GM21717 (cell line): ENCODE measurements around the gene USP13.
"Not testable (repeated sequence)": the region's sequence is repeated elsewhere in the genome, so short reads cannot be mapped to it uniquely, and the experiment has no call there.

ENCODE experiments used
- ATAC-seq: cut with Tn5 transposase; IDR thresholded peaks from one replicate; pipeline ENCODE4 v1.9.1; 2021; ENCODE audit warnings: mild to moderate bottlenecking, moderate library complexity; ENCODE audit not compliant: unreplicated experiment

Gene USP13

DNA sequence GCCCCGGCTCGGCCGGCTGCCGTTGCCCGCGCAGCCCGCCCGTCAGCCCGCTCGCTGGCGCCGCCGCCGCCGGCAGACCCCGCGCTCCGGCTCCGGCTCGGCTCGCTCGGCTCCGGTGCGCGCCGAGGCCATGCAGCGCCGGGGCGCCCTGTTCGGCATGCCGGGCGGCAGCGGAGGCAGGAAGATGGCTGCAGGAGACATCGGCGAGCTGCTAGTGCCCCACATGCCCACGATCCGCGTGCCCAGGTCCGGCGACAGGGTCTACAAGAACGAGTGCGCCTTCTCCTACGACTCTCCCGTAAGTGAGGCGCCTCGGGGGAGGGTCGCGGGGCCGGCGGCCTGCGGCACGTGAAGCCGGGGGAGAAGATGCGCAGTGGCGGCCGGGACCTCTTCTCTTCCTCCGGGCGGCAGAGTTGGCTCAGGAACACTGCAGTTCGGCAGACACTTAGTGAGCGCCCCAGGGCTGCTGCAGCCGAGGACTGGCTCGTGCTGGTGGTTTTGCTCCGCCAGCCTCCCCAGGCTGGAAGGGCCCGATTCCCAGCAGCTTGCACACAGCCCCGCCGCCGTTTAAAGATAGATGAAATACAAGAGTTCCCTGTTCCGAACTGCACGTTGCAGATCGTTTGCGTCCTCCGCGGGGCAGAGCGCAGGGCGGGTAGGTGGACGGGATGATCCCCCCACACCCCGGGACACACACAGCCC is 407 bp downstream of the USP13 start:
- peak; percentile 66 for ATAC-seq

DNA sequence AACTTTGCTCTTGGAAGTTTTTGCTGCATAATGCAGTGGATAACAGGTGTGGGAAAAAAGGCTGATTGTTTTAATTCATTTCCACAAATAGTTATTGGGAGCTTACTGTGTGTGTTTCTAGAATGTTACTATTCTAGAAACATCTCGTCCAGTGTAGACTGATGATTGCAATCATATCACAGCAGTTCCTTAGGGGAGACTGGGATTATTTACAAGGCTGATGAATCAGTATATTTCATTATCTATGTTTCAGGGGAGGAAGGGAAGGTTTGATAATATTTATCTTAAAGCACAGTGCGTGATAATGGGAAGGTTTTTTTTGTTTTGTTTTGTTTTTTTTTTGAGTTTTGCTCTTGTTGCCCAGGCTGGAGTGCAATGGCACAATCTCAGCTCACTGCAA is 2.4 kb downstream of the USP13 start:
- ATAC-seq = no peak

DNA sequence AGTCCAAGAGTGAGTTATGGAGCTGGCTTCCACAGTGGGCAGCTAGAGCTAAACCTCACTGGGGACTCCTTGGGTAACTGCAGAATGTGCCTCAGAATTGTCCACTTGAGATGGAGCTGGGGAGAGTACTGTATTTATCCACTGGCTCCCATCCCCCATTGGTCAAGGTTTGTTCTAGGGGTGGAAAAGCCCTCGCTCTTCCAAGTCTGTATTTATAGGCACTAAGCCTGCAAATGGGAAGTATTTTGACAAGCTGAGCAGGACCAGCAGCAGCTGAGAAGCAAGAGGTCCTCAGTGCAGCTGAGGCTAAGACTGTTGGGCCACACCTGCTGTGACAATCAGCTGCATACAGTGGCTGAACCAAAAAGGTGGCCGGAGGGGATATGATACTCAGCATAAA is 5.8 kb downstream of the USP13 start:
- no peak for ATAC-seq

DNA sequence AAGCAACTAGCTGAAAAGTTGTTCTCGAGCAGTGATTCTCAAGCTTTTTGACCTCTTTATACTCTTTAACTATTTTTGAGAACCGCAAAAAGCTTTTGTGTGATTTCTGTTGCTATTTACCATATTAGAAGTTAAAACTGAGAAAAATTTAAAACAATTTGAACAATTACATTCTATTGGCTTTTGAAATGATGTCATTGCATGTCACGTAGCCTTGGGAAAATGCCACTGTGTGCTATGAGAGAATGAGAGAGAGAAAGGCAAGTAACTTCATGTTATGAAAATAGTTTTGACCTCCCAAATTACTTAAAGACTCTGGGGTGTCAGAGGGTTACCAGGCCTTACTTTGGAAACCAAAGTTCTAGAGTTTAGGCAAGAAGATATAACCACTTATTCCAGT is 8.0 kb downstream of the USP13 start:
- ATAC-seq = no peak

DNA sequence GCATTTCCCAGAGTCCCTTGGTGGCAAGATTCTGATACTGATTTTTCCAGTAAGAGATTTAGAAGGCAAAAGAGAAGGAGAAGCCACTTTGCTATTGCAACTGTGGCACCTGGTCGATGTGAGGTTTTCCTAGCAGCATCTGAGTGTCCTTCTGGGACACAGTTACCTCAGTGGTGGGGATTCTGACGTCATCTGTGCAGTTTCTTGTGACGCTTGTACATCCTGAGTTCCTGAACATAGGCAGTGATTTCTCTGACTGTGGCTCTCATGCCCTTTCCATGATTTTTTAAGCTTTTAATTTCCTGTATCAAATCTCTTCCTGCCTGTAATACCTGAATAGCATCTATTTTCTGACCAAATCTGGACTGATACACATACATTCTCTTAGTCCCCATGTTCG is 8.9 kb downstream of the USP13 start:
- no peak for ATAC-seq

DNA sequence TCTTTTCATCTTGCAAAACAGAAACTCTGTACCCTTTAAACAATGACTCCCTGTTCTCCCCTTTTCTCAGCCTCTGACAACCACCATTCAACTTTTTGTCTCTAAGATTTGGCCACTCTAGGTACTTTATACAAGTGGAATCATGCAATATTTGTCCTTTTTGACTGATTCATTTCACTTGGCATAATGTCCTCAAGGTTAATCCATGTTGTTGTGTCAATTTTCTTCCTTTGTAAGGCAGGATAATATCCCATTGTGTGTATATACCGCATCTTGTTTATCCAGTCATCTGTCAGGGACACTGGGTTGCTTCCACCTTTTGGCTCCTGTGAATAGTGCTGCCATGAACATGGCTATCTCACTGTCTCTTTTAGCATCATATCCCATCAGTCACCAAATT is 10.3 kb downstream of the USP13 start:
- ATAC-seq = no peak

DNA sequence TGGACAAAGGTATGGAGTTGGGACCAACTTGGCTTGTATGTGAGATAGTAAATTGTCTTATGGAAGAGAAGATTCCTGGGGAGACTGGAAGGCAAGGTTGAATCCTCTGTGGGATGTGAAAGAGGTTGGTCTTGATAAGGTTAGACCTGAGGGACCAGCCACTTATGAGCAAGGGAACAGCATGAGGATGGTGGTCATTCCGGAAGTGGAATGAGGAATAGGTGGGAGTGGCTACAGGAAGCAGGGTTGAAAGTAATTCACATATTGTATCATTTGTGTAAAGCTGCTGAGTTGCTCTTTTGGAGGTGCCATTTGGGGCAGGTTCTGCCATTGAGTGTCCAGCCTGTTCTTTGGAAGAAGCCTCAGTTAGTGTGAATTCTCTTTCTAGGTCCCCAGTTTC is 13.2 kb downstream of the USP13 start:
- ATAC-seq = no peak

DNA sequence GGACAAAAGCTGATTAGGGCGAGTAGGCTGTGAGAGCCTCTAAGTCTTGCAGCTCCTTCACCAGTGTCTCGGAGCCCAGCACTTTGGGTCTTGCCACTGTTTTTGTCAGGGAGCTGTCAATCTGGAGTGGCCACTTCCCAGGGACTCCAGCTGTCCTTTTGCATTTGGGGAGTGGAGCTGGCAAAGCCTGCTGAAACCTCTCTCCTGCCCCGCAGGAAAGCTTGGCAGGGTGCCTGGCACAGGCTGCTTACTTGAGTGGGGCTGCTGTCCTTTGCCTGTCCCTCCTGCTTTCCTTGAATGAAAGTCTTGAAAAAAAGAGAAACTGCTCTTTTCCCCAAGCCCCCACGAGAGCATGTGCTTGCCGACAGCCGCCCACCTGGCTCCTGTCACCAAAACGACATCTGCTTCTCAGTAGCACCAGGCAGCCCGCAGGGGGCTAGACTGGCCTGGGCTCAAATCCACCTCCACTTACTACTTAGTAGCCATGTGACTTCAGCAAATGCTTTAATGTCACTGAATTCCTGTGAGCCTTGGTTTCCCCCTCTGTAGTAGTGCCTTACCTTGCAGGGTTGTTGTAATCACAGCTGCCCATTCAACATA is 13.7 kb downstream of the USP13 start:
- ATAC-seq = no peak

DNA sequence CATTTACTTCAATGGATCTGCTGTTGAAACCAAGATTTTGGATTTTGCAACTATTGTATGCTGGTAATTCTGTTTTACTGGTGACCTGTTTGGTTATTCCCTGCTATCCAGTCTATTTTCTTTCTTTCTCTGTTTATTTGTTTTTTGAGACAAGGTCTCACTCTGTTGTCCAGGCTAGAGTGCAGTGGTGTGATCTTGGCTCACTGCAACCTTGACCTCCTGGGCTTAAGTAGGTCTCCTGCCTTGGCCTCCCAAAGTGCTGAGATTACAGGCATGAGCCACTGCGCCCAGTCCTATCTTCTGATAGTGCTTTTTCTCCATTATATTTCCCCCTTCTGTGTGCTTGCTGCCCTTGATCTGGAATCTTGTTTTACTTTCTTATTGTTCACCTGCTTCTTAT is 15.6 kb downstream of the USP13 start:
- ATAC-seq = no peak

DNA sequence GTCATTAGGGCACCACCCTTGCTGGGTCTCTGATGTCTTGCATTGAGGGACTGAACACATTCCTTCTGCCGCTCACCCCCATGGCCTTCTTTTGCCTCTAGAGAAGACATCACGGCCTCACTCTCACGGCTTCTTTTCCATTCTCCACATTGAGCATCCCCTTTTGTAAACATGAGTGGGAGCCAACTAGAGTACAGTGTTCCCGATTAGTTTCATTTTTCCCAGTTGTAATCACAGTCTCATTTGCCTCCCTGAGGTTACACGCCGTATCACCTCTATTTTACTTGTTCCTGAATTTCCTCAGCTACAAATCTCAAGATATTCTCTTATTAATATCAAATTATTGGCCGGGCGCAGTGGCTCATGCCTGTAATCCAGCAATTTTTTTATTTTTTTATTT is 17.5 kb downstream of the USP13 start:
- no peak for ATAC-seq

DNA sequence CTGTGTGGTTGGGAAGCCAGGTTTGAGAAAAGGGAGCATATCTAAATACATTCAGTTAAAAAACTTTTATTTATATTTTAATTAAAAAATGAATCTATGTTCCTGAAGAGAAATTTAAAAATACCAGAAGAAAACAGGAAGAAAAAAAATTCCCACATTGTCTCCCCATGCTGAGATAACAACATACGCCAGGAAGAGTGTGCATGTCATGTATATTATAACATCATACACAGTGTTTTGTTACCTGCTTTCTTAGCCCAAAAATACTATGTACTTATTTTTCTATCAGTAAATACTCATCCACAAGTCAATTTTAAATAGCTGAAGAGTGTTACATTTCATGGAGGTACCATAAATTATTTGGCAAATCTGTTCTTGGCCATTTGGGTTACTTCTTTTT is 18.5 kb downstream of the USP13 start:
- ATAC-seq = no peak

DNA sequence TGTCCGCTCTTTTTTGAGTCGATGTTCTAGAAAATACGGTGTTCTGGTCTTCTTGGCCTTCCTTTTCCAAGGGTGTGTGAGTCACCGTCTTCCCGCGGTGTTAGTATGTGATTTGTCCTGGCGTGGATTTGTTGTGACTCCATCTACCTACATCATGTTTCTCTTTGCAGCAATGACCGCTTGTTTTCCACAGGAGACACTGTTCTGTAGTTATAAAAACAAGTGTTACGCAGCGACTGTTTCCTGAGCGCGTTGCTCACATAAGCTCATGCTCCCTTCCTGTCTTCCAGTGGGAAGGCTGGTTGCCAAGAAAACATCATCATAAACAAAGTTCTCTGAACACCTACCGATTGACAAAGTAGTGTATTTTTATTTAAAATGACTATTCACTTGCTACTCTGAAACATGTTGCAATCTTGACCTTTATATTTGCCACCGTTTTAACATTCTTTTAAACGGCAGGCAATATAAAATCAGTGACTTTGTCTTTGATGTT is 19.0 kb downstream of the USP13 start:
- no peak for ATAC-seq

DNA sequence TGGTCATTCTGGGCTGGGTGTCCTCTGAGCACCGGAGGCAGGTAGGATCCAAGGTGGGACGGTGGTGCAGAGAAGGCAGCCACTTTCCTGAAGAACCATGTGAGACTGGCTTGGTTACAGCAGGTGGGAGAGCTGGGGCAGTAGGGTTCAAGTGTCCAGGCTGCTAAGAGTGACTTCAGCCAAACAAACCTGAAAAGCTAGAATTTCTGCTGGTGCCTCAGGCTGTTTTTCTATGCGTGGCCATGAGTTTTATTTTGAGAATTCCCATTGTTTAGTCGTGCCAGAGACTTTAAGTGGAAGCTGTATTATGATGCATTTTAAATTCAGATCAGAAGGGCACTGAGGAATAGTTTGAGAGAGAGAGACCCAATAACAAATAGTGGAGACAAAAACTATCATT is 20.1 kb downstream of the USP13 start:
- ATAC-seq = no peak

DNA sequence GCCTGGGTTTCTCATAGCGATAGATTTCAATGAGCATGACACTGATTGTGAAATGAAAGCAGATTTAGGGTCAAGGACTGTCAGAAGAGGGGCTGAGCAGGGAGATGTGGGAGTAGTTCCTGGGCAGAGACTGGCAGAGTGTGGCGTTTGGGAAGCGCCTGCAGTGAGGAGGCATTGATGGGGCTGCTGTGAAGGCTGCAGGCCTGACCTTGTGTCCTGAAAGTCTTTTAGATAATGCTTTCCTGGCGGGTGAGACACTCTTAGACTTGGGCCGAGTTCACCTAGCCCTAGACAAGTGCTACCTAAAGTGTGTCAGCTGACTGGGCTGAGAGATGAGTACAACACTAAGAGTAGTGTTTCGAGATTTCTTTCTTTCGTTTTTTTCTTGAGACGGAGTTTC is 20.7 kb downstream of the USP13 start:
- ATAC-seq = no peak

DNA sequence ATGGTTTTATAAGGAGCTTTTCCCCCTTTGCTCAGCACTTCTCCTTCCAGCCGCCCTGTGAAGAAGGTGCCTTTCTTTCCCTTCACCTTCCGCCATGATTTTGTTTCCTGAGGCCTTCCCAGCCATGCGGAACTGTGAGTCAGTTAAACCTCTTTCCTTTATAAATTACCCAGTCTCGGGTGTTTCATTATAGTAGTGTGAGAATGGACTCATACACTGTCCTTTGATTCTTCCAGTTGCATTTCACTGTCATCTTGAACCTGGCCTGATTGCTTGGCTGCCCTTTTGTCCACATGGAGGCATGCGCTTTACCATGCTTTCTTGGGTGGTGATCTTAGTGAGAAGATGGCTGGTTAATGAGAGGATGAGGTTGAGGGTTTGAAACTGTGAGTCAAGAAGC is 23.2 kb downstream of the USP13 start:
- ATAC-seq = no peak

DNA sequence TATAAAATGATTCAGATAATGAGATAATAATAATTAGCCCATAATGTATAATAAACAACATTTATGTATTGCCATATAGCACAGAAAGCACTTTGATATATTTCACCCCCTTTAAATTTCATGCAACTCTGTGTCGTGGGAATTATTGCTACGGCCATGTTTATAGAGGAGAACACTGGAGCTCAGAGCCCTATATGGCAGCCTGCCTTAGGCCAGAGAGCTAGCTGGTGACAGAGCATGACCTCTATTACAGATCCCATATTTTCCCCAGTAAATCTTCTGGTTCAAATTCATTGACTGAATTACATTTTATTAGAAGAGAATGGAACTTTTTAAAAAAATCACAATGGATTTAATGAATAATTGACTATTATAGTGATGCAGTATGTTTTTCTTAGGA is 25.0 kb downstream of the USP13 start:
- no peak for ATAC-seq

DNA sequence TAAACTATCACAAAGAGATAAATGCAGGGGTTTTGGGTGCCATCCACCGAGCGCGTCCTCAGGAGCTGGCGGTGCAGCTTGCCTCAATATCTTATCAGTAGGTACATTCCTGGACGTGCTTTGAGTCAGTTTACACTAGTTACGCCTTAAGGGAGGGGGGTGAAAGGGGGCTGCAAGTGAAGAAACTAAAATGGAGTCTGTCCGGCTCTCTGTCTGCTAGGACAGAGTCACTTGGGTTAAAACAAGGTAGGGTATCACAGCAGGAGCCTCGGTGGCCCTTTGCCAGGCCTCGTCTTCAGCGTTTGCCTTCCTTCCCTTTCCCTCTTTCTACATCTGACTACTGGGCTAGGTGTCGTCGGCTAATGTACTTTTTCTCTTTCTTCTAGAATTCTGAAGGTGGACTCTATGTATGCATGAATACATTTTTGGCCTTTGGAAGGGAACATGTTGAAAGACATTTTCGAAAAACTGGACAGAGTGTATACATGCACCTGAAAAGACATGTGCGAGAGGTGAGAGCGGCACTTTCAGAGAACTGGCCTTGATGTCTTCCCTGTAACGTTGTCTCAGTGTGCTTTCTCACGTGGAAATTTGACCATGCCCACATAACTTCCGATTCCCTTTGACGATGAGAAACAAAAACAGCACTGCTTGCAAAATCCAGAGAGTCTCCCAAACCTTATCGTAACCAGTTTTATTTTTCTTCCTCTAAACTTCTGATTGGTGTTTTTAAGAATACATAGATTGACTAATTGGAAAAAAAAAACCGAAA is 28.8 kb downstream of the USP13 start:
- no peak for ATAC-seq

DNA sequence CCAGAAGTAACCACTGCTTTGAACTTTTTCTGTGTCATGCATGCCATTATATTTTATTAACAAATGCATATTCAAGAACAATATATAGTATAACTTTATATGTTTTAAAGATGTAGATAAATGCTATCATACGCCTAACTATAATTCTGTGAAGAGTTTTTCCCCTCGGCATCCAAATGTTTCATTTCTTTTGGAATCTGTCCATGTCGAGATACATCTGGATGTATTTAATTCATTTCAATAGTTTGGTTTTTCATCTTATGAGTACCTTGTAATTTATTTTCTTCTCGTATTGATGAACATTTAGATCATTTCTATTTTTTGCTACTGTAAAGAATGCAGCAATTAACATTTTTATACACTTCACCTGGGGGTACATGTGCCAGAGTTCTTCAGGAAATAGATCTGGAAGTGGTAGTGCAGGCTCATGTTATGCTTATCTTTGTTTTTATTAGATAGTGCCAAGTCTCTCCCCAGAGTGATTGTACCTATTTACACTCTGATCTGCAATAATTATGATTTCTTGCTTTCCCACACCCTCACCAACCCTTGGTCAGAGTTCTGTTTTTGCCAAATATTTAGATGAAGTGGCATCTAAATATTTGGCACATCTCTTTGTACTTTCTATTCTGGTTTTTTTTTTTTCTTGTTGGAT is 29.7 kb downstream of the USP13 start:
- ATAC-seq = no peak

DNA sequence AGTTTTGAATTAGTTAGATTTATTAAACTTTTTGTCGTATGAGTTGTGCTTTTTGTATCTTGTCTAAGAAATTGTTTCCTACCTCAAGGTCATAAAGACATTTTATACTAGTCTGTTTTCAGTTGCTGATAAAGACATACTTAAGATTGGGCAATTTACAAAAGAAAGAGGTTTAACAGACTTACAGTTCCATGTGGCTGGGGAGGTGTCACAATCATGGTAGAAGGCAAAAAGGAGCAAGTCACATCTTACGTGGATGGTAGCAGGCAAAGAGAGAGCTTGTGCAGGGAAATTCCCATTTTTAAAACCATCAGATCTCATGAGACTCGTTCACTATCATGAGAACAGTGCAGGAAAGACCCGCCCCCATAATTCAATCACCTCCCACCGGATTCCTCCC is 30.4 kb downstream of the USP13 start:
- ATAC-seq = not testable (repeated sequence)

DNA sequence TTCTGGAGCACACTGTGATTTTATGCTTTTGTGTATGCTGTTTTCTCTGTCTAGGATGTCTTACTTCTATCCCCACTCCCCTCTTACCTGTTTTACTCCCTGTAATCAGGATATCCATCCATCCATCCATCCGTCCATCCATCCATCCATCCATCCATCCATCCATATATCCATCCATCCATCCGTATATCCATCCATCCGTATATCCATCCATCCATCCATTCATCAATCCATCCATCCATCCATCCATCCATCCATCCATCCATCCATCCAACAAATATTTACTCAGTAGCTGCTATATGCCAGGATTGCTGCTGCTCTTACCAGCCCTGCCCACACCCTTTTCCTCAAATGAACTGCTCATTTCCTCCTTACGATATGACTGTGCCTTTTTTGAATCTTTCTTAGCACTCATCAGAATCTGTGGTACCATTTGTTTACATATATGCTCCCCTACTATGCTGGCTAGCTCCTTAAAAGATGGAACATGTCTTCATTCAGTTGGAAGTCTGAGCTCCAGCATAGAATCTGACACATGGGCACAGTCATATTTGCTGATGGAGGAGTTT is 35.2 kb downstream of the USP13 start:
- ATAC-seq = no peak

DNA sequence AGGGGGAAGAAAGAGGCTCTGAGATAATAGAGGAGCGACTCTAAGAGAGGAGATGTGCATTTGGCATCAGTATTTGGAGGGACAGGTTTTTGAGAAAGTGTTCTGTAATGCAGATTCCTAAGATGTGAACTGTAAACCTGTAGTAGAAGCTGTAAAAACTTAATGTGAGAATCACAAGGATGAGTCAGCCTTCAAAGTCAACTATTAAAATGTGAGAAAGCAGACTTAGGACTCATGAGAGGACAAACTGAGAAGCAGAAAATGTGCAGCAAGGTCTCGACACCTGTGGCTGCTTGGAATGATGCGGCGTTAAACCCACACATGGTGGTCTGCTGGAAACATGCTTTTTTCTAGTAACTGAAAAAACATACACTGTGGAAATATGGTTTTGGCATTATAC is 36.0 kb downstream of the USP13 start:
- no peak for ATAC-seq
